Neural cell (in vitro differentiated cells): ENCODE data around the gene FGA. TPM values are rescaled to one million over a fixed set of nuclear protein-coding genes. Genes with fewer than 3 reads are reported as not detected.

Experiments
- H2AFZ ChIP-seq: fragments of 200-600, 300-800 bp; sonication (generic), shearing (Covaris generic); 2 replicates; pipeline ENCODE4 v1.6.0; 2014; ENCODE audit warnings: low read depth, mild to moderate bottlenecking, antibody characterized with exemption, low read length, moderate library complexity
- H3F3A ChIP-seq: fragments of 200-600 bp; shearing (Covaris generic); 2 replicates; pipeline ENCODE4 v1.6.1; 2016; ENCODE audit warnings: mild to moderate bottlenecking, moderate library complexity, mixed read lengths, antibody characterized with exemption, low read length; ENCODE audit not compliant: insufficient read depth, poor library complexity, severe bottlenecking
- H3K27ac ChIP-seq: fragments of 200-600, 300-800 bp; sonication (generic), shearing (Covaris generic); 2 replicates; pipeline ENCODE4 v1.5.1; 2014; ENCODE audit warnings: mild to moderate bottlenecking, low read length, moderate library complexity
- H3K27me3 ChIP-seq: fragments of 300-800, 200-600 bp; sonication (generic), shearing (Covaris generic); 2 replicates; pipeline ENCODE4 v1.6.0; 2014; ENCODE audit warnings: mild to moderate bottlenecking, low read depth, low read length, moderate library complexity; ENCODE audit not compliant: insufficient read depth
- H3K36me3 ChIP-seq: fragments of 300-800, 200-600 bp; sonication (generic), shearing (Covaris generic); 2 replicates; pipeline ENCODE4 v1.5.1; 2014; ENCODE audit warnings: mild to moderate bottlenecking, antibody characterized with exemption, low read length, moderate library complexity; ENCODE audit not compliant: insufficient read depth
- H3K4me2 ChIP-seq: fragments of 300-800, 200-600 bp; sonication (generic), shearing (Covaris generic); 2 replicates; pipeline ENCODE4 v1.6.0; 2014; ENCODE audit warnings: mild to moderate bottlenecking, low read length
- H3K4me3 ChIP-seq: fragments of 300-800, 200-600 bp; sonication (generic), shearing (Covaris generic); 2 replicates; pipeline ENCODE4 v1.5.1; 2014; ENCODE audit warnings: mild to moderate bottlenecking, low read length, moderate library complexity
- H3K79me2 ChIP-seq: fragments of 200-600 bp; shearing (Covaris generic); replicated peaks from 2 replicates; pipeline ENCODE4 v1.6.0; 2014; ENCODE audit warnings: mild to moderate bottlenecking, low read length, moderate library complexity; ENCODE audit not compliant: insufficient read depth
- H3K9ac ChIP-seq: fragments of 300-800, 200-600 bp; sonication (generic), shearing (Covaris generic); 2 replicates; pipeline ENCODE4 v1.6.1; 2016; ENCODE audit warnings: mild to moderate bottlenecking, low read length, mixed read lengths
- H3K9me2 ChIP-seq: fragments of 200-600 bp; shearing (Covaris generic); 2 replicates; pipeline ENCODE4 v1.6.1; 2016; ENCODE audit warnings: mild to moderate bottlenecking, low read length, mixed read lengths; ENCODE audit not compliant: insufficient read depth
- H3K9me3 ChIP-seq: fragments of 200-600, 300-800 bp; sonication (generic), shearing (Covaris generic); 2 replicates; pipeline ENCODE4 v1.6.1; 2016; ENCODE audit warnings: mild to moderate bottlenecking, mixed run types, low read length, moderate library complexity, mixed read lengths
- H4K20me1 ChIP-seq: fragments of 200-600 bp; shearing (Covaris generic); 2 replicates; pipeline ENCODE4 v1.6.1; 2016; ENCODE audit warnings: mild to moderate bottlenecking, mixed run types; ENCODE audit not compliant: insufficient read depth
- CTCF ChIP-seq: fragments of 450-650 bp; IDR thresholded peaks from 2 replicates; pipeline ENCODE4 v1.5.1; 2014; ENCODE audit warnings: antibody characterized with exemption, mild to moderate bottlenecking, moderate library complexity; ENCODE audit not compliant: poor library complexity, severe bottlenecking
- EP300 ChIP-seq: fragments of 450-650 bp; conservative IDR thresholded peaks from 2 replicates; pipeline ENCODE4 v1.6.1; 2014; ENCODE audit warnings: antibody characterized with exemption, mild to moderate bottlenecking, moderate library complexity; ENCODE audit not compliant: poor library complexity, severe bottlenecking
- EZH2 ChIP-seq: fragments of 200-600, 300-800 bp; shearing (Covaris generic), sonication (generic); IDR thresholded peaks from 2 replicates; pipeline ENCODE4 v1.6.1; 2014; ENCODE audit warnings: antibody characterized with exemption, low read length, borderline replicate concordance, mild to moderate bottlenecking; ENCODE audit not compliant: insufficient read depth, poor library complexity, severe bottlenecking
- MXI1 ChIP-seq: fragments of 450-650 bp; conservative IDR thresholded peaks from 2 replicates; pipeline ENCODE4 v1.6.1; 2014; ENCODE audit warnings: antibody characterized with exemption, mild to moderate bottlenecking; ENCODE audit not compliant: poor library complexity, severe bottlenecking
- POLR2AphosphoS5 ChIP-seq: IDR thresholded peaks from 2 replicates; pipeline ENCODE4 v1.6.1; 2012
- RAD21 ChIP-seq: fragments of 450-650 bp; conservative IDR thresholded peaks from 2 replicates; pipeline ENCODE4 v1.6.1; 2014; ENCODE audit warnings: antibody characterized with exemption, mild to moderate bottlenecking, moderate library complexity
- SMC3 ChIP-seq: fragments of 450-650 bp; conservative IDR thresholded peaks from 2 replicates; pipeline ENCODE4 v1.6.1; 2014; ENCODE audit warnings: antibody characterized with exemption, mild to moderate bottlenecking, moderate library complexity; ENCODE audit not compliant: poor library complexity
- TAF1 ChIP-seq: IDR thresholded peaks from 2 replicates; pipeline ENCODE4 v1.6.1; 2012; ENCODE audit warnings: low read depth
- polyA plus RNA-seq: library from polyadenylated mRNA; depleted of rRNA; stranded (reverse); fragments of >200 nt; gene quantifications from 2 replicates; pipeline ENCODE4 v1.2.3, GENCODE V29; 2014
- TF ChIP-seq, protein P1 (sequence below): IDR thresholded peaks from 2 replicates; pipeline ENCODE4 v1.6.1; 2012; ENCODE audit warnings: borderline replicate concordance

FGA gene
- polyA plus RNA-seq, 1 donor from 2014 or later, result not detected

DNA sequence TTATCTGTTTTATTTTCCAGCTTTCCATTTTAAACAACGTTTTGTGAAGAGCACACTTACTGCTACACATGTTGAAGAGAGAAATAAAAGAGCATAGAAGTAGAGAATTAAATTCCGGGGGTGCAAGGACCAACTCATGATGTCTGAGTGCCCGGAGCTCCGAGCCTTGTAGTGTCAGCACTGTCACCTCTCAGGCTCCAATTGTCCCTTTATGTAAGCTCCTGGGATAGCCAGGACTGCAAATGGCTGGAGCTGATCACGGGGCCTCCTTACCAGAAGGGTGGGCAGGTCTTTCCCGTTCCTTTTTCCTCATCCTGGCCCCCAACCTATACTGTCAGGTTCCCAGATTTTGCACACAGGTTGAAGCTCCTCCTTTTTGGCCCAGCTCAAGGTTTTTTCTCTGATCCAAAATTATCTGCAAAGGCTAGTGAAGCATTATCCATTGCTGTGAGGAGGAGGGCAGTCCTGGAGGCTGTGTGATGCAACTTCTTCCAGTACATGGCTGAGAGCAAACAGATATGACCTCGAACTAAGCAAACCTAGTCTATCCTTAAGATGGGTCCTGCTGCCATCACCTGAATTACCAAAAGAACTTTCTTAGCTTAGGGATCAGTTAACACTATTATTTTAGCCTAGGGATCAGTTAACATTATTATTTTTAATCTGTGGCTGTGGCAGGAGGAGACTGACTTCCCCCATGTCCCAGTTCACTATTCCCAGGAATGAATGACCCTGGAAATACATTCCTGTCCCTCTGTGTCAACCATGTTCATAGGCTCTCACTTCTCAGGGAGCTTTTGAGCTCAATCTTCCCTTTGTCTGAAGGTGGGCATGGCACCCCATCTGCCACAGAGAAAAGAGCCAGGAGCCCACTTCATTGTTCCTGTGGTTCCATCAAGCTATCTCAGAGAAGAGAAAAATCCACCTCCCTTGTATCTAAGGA is 22.2 kb upstream of the FGA start, which contains the start of gene FGG:
Gene FGG, minus strand, starts transcription at position 185 of the 943 bp plus-strand sequence. Its CDS starts 47 bp downstream, at position 138.
- TF ChIP-seq, protein P1, sequence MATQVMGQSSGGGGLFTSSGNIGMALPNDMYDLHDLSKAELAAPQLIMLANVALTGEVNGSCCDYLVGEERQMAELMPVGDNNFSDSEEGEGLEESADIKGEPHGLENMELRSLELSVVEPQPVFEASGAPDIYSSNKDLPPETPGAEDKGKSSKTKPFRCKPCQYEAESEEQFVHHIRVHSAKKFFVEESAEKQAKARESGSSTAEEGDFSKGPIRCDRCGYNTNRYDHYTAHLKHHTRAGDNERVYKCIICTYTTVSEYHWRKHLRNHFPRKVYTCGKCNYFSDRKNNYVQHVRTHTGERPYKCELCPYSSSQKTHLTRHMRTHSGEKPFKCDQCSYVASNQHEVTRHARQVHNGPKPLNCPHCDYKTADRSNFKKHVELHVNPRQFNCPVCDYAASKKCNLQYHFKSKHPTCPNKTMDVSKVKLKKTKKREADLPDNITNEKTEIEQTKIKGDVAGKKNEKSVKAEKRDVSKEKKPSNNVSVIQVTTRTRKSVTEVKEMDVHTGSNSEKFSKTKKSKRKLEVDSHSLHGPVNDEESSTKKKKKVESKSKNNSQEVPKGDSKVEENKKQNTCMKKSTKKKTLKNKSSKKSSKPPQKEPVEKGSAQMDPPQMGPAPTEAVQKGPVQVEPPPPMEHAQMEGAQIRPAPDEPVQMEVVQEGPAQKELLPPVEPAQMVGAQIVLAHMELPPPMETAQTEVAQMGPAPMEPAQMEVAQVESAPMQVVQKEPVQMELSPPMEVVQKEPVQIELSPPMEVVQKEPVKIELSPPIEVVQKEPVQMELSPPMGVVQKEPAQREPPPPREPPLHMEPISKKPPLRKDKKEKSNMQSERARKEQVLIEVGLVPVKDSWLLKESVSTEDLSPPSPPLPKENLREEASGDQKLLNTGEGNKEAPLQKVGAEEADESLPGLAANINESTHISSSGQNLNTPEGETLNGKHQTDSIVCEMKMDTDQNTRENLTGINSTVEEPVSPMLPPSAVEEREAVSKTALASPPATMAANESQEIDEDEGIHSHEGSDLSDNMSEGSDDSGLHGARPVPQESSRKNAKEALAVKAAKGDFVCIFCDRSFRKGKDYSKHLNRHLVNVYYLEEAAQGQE, result no peak
- TF ChIP-seq TAF1 (no peak), EP300 (no peak), MXI1 (no peak), CTCF (no peak), POLR2AphosphoS5 (no peak), SMC3 (no peak), EZH2 (no peak), RAD21 (no peak)
- no peaks in the 10 kb centered on the region for H3K36me3 ChIP-seq
- H3K9me3 ChIP-seq, result no peaks in the 10 kb centered on the region
- H3K79me2 ChIP-seq, result no peaks in the 10 kb centered on the region
- H4K20me1 ChIP-seq, result no peaks in the 10 kb centered on the region
- H3F3A ChIP-seq, result no peaks in the 10 kb centered on the region
- H3K4me3 ChIP-seq, result no peak within 1 kb of the TSS
- no peak within 1 kb of the TSS for H3K9ac ChIP-seq
- no peak within 1 kb of the TSS for H3K27ac ChIP-seq
- H2AFZ ChIP-seq, result no peak within 1 kb of the TSS
- no peaks in the 10 kb centered on the region for H3K27me3 ChIP-seq
- no peaks in the 10 kb centered on the region for H3K9me2 ChIP-seq
- H3K4me2 ChIP-seq, result no peak within 1 kb of the TSS

DNA sequence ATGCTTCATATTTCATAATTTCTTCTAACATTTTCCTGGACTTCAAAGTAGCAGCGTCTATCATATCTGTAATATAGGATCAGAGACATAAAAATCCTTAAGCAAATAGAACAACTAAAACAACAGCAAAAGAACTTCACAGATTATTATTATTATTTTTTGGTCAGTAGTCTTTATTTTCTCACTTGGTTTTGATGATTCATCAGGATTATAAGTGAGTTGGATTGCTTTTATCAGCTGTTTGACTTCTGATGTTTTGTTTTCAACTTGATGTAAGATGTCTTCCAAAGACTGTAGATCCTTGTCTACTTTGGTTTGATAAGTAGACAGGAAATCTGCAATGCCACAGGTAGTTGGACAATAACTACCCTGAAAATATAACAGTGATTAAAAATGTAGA is 21.3 kb upstream of the FGA start:
- H3K27me3 ChIP-seq, result no peaks in the 10 kb centered on the region
- no peak overlapping the region for H3K4me3 ChIP-seq
- no peaks in the 10 kb centered on the region for H3K79me2 ChIP-seq
- no peak for TF ChIP-seq MXI1
- TF ChIP-seq, protein P1, result no peak
- no peak for TF ChIP-seq CTCF
- no peak for TF ChIP-seq EP300
- no peak for TF ChIP-seq SMC3
- TF ChIP-seq POLR2AphosphoS5, result no peak
- TF ChIP-seq TAF1, result no peak
- no peak for TF ChIP-seq RAD21
- TF ChIP-seq EZH2, result no peak
- no peaks in the 10 kb centered on the region for H3K9me2 ChIP-seq
- H3K36me3 ChIP-seq, result no peaks in the 10 kb centered on the region
- no peak overlapping the region for H2AFZ ChIP-seq
- no peaks in the 10 kb centered on the region for H4K20me1 ChIP-seq
- H3K27ac ChIP-seq, result no peak overlapping the region
- H3K9ac ChIP-seq, result no peak overlapping the region
- H3F3A ChIP-seq, result no peaks in the 10 kb centered on the region
- no peaks in the 10 kb centered on the region for H3K9me3 ChIP-seq
- H3K4me2 ChIP-seq, result no peak overlapping the region
